NCI-H2196 (cell line): ENCODE results near the gene SAP30BP.
A peak's percentile ranks its signal among the peaks of the same experiment; 100 is the strongest.

Experiments
- DNase-seq: peaks from one replicate; lab custom pipeline; 2025; ENCODE audit not compliant: unreplicated experiment; lab: John Stamatoyannopoulos, UW

The SAP30BP gene

GRCh38 chr17:75666959-75667790 lies at the start of gene SAP30BP, which contains the start of gene RECQL5:
TSS of gene SAP30BP (plus strand) at chr17:75667338. CDS start at chr17:75667373, 35 bp downstream.
TSS of gene RECQL5 (minus strand) at chr17:75667154. CDS start at chr17:75666557, 597 bp downstream.
- DNase-seq: peak; percentile 98

DNA sequence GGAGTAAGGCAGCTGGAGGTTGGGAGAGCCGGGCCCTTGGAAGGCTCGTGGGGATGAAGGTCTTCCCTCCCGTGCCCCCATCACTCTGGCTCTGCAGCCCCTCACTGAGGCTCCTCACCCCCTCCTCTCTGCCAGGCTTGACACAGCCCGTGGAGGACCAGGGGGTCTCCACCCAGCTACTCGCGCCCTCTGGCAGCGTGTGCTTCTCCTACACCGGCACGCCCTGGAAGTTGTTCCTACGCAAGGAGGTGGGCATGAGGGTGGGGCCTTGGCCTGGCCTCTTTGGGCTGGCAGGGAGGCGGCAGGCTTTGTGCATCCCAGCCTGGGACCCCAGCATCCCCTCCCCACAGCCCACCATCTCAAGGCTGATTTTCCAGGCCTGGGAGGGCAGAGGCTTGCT lies 49.5 kb upstream of the SAP30BP start:
- DNase-seq: no peak

DNA sequence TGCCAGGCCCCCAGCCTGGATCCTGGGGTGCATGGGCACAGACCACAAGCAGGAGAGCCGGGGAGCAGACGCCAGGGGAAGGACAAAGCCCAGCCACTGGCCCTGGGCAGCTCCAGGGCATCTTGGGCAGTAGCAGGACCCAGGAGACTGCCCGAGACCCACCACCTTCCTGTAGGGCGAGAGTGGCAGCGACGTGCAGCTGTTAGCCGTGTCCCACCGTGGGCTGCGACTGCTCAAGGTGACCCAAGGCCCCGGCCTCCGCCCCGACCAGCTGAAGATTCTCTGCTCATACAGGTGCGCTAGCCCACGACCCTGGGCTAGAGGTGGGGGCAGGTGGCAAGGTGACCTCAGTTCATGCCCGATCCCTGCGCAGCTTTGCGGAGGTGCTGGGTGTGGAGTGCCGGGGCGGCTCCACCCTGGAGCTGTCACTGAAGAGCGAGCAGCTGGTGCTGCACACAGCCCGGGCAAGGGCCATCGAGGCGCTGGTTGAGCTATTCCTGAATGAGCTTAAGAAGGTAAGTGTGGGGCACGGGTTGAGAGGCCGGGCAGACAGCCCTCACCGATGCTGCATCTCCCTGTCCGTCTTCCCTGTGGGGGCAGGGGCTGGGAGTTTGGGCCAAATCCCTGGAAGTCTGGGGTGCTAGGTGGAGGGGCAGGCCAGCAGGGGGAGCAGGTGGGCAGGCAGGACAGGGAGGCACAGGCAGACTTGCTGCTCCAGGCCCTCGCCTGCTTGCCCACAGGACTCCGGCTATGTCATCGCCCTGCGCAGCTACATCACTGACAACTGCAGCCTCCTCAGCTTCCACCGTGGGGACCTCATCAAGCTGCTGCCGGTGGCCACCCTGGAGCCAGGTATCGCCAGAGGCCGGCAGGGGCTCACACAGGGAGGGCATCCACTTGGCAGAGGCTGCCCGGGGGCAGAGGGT lies 47.4 kb upstream of the SAP30BP start:
- DNase-seq: no peak

DNA sequence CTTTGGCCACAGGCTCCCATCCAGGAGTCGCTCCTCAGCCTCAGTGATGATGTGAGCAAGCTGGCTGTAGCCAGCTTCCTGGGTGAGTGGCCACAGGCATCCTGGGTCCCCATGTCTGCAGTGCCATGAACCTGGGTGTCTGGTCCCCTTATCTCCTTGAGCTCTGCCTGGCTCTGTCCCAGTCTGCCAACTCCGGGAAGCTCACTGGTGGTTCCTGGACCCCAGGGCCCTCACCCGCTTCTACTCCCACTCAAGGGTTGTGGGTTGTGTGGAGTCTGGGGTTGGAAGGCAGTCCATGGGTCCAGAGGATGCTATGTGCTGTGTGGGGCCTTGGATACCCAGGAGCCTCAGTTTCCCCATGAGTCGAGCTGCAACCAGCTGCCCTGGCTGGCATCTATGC lies 45.6 kb upstream of the SAP30BP start:
- DNase-seq: no peak

- no peak for DNase-seq
These were observed 45.1 kb upstream of the SAP30BP start for GRCh38 chr17:75622076-75622475.

DNA sequence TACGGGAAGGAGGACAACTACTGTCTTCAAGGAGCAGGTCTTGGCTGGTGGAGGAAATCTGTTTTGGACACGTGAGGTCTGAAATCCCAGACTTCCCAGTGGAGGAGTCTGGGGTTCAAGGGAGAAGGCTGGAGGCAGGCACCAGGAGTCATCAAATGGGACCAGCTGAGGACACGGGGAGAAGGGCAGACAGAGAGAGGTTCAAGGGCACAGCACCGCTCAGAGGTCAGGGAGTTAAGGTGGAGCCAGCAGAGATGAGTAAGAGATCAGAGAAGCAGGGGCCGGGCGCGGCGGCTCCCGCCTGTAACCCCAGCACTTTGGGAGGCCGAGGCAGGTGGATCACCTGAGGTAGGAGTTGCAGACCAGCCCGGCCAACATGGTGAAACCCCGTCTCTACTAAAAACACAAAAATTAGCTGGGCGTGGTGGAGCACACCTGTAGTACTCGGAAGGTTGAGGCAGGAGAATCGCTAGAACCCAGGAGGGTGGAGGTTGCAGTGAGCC lies 44.3 kb upstream of the SAP30BP start:
- DNase-seq: no peak

GRCh38 chr17:75623386-75623785 lies 43.8 kb upstream of the SAP30BP start:
- DNase-seq: no peak

- DNase-seq: no peak
These were observed 43.1 kb upstream of the SAP30BP start for GRCh38 chr17:75624021-75624420.

GRCh38 chr17:75624714-75625345 lies 42.3 kb upstream of the SAP30BP start:
- DNase-seq: no peak

GRCh38 chr17:75625813-75626486 lies 41.2 kb upstream of the SAP30BP start:
- DNase-seq: peak; percentile 18

DNA sequence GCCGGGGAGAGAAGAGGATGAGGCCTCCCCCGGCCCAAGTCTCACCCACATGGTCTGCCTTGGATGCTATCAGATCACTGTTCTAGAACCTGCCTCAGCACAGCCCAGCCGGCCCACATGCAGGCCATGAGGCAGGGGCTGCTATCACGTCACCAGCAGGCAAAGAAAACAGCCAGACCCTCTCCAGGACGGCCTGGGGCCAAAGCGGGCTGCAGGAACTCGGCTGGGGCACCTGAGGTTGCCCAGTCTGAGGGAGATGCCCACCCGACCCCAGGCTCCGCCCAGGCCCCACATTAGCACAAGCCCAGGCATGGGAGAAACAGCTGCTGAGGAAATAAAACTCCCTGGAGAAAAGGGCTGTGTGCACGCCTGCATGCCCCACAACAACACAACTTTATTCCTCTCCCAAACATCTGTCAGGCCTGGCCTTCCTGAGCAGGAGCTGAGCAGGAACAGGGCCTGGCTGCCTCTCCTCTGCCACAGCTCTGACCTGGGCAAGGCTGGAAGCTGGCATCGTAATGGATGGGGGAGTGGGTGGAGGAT lies 40.6 kb upstream of the SAP30BP start:
- DNase-seq: no peak

GRCh38 chr17:75627094-75627493 lies 40.0 kb upstream of the SAP30BP start:
- no peak for DNase-seq

DNA sequence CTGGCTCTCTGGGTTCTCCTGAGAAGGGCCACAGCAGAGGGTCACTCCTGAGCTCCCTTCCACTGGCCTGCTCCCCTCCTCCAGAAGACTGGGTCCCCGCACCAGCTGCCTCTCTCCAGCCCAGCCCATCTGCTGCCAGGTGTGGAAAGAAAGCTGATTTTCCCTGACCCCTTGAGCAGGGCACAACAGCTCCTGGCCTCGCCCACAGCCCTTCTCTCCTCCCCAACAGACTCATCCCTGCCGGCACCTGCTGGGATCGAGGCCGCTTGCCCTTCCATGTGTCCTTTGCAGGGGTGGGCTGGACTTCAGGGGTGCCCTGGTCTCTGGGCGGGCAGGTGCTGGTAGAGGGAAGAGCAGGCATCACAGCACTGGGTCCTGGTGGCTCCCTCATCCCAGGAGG lies 38.7 kb upstream of the SAP30BP start:
- no peak for DNase-seq

- no peak for DNase-seq
These were observed 38.0 kb upstream of the SAP30BP start for GRCh38 chr17:75629157-75629556.

- no peak for DNase-seq
These were observed 36.8 kb upstream of the SAP30BP start for GRCh38 chr17:75630071-75630917.

- no peak for DNase-seq
These were observed 35.8 kb upstream of the SAP30BP start for GRCh38 chr17:75631353-75631752.

DNA sequence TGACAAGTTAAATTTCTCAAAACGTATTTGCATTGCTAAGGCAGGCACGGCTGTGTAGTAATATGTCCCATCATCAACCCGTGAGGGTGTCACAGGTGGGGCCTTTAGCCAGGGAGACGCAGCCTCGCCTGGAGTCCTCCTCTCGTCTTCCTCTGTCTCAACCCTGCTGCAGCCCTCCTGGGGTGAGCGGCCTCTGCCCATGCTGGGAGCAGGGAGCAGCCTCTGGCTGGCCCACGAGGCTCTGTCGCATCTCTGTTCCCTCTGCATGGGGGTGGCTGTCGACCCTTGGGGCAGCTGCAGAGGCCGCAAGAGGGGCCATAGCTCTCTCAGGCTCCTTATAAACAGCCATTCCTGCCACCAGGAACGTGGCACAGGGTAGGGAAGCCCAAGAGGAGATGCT lies 34.7 kb upstream of the SAP30BP start:
- no peak for DNase-seq

- DNase-seq: peak; percentile 73
These were observed 34.2 kb upstream of the SAP30BP start, which contains the start of gene SMIM5 for GRCh38 chr17:75632863-75633485. TSS of gene SMIM5 (plus strand) at chr17:75633434. CDS start at chr17:75640202, 6,768 bp downstream.
